NCI-H187 treated with DMSO at 0.1 percent for 48 hours (cell line): ENCODE measurements around the gene CFHR5.
"Not testable (repeated sequence)": the region's sequence is repeated elsewhere in the genome, so short reads cannot be mapped to it uniquely, and the experiment has no call there.

Experiments
- DNase-seq: peaks from one replicate; lab custom pipeline; 2025; lab: John Stamatoyannopoulos, UW

Gene CFHR5

DNA sequence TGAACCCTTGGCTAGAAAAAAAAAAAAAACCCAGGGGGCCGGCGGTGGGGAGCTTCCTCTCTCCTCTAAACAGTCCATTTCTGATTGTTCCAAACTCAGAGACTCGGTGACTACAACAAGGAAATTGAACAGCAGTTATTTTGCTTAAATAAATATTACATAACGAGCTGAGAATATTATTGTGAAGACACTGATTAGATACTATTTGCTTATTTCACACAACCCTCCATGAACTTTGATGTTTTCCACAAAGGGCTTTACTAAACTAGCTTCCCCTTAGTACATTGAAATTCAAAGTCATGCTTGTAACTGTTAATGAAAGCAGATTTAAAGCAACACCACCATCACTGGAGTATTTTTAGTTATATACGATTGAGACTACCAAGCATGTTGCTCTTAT lies at the start of gene CFHR5:
Gene CFHR5 (plus strand): TSS at position 279 of the 400 bp plus-strand sequence. CDS start 109 bp downstream, at position 388.
- no peak for DNase-seq

DNA sequence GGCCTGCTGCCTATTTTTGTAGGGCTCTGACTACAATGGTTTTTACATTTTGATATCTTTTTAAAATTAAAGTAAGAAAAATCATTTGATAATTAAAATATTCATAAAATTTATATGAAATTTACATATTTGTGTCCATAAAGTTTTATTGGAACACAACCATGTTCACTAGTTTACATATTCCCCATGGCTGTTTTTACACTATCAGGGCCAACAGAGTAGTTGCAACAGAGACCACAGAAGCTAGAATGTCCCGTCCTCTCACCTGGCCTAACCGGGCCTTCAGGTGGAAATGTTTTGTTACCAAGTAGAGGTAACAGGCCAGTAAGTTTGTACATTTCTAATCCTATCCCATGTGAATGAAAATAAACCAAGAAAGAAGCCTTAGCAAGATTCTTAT lies 44.5 kb upstream of the CFHR5 start:
- not testable (repeated sequence) for DNase-seq

DNA sequence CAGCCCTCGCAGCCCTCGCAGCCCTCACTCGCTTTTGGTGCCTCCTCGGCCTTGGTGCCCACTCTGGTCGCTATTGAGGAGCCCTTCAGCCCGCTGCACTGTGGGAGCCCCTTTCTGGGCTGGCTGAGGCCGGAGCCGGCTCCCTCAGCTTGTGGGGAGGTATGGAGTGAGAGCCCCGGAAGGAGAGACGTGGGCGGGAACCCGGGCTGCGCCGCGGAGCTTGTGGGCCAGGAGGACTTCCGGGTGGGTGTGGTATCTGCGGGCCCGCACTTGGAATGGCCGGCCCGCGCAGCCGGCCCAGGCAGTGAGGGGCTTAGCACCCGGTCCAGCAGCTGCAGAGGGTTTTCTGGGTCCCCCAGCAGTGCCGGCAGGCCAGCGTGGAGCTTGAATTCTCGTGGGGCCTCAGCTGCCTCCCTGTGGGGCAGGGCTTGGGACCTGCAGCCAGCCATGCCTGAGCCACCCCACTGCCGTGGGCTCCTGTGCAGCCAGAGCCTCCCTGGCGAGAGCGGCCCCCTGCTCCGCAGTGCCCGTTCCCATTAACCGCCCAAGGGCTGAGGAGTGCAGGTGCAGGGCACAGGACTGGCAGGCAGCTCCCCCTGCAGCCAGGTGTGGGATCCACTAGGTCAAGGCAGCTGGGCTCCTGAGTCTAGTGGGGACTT lies 43.7 kb upstream of the CFHR5 start:
- no peak for DNase-seq

DNA sequence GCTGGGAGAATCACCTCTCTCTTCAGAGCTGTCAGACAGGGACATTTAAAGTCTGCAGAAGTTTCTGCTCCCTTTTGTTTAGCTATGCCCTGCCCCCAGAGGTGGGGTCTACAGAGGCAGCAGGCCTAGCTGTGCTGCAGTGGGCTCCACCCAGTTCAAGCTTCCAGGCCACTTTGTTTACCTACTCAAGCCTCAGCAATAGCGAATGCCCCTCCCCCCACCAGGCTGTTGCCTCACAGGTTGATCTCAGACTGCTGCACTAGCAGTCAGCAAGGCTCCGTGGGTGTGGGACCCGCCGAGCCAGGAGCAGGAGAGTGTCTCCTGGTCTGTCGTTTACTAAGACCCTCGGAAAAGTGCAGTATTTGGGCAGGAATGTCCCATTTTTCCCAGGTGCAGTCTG lies 35.9 kb upstream of the CFHR5 start:
- not testable (repeated sequence) for DNase-seq

DNA sequence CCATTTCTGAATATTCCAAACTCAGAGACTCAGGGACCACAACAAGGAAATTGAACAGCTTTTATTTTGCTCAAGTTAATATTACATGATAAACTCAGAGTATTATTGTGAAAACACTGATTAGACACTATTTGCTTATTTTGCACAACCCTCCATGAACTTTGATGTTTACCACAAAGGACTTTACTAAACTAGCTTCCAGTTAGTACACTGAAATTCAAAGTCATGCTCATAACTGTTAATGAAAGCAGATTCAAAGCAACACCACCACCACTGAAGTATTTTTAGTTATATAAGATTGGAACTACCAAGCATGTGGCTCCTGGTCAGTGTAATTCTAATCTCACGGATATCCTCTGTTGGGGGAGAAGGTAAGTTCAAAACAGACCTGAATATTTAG lies 33.8 kb upstream of the CFHR5 start, which contains the start of gene CFHR2:
Gene CFHR2 (plus strand): TSS at position 171 of the 400 bp plus-strand sequence. CDS start 143 bp downstream, at position 314.
- not testable (repeated sequence) for DNase-seq

DNA sequence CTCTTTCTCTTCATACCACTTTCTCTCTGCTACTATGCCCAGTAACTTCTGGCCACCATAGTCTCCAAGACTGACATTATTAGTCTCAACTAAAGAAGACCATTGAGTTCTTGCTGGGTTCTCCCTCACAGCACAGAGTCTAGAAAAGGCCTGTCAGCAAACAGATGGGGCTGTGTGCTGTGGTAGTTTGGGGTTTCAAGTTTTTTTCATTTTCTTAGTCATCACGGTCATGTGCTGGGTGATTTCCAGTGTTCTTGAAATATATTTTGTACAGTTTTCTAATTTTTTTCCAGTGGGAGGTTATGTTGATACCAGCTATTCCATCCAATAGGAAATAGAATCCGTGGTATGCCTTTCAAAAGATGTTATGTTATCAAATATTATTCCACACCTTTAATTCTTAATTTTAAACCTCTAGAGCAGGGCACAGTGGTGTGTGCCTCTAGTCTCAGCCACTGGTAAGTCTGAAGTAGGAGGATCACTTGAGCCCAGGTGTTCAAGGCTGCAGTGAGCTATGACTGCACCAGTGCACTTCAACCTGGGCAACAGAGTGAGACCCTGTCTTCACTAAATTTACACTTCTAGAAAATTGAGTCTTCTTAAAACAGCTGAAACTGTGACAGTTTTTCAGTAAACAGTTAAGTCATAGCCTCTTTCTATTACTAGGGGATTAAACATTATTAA lies 25.5 kb upstream of the CFHR5 start:
- no peak for DNase-seq

DNA sequence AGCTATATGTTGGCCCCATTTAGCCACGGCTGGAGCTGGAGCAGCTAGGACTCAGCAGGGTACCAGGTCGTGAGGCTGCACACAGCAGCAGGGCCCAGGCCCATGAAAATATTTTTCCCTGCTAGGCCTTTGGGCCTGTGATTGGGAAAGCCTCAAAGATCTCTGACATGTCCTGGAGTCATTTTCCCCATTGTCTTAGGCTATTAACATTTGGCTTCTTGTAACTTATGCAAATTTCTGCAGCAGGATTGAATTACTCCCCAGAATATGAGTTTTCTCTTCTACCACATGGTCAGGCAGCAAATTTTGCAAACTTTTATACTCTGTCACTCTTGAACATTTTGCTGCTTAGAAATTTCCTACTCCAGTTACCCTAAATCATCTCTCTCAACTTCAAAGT lies 22.6 kb upstream of the CFHR5 start:
- DNase-seq: no peak

DNA sequence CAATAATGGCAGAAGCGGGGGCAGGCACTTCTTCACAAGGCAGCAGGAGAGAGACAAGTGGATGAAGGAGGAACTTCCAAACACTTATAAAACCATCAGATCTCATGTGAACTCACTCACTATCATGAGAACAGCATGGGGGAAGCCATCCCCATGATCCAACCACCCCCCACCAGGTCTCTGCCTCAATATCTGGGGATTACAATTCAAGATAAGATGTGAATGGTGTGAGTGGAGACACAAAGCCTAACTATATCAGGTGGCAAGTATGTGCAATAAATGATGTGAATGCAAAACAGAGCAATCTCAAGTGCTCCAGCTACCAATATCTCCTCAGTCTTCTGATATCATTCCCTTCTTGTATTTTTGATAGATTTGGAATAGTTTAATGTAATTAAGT lies 21.4 kb upstream of the CFHR5 start:
- no peak for DNase-seq

DNA sequence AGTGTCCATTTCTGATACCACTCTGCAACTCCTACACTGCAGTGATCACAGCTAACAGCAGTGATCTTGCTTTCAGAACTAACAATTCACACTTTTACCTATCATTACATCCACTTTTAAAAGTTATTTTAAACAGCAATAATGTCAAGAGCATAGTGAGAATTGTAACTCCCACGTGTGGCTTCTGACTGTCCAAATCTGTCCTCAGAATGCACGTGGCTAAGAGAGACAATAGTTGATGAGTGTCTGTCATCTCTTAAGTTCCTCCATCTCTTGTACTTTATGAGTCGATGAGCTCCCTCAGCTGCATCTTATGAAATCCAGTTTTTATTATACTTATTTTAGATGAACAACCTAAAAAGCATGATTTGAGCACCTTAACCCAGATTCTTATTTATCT lies 16.5 kb upstream of the CFHR5 start:
- DNase-seq: no peak

DNA sequence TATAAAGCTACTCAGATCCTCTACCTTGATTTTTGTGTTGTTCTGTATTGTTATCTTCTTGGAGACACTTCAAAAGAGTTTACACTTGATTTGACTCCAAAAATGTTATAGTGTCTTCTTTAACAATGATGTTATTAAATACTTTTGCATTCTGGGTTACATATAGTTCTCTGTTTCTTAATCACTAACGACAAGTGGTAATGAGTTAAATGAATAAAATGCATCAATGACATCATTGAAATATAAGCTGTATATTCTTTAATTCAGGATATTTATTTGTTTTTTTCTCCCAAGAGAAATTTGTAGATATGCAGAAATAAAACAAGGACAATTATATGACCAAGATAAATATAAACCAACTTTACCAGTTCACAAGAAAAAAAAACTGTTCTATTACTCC lies 7.2 kb upstream of the CFHR5 start:
- DNase-seq: no peak

DNA sequence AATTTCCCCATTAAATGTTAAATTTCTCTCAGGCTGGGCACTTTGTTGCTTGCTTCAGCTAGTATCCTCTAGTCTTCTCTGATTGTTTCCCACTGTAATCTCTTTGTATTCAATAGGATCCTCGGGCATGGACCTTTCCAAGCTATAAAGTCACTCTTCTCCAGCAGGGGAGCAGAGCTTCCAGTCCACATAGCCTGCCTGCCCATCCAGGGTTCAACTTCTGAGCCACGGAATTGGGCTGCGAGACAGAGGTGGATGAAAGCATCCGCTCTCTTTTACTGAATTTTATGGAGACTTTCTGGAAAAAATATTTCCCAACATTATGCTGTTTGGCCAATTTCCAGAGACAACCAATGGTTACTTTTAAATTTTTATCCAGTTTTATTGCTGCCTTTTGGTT lies 1.1 kb upstream of the CFHR5 start:
- no peak for DNase-seq

DNA sequence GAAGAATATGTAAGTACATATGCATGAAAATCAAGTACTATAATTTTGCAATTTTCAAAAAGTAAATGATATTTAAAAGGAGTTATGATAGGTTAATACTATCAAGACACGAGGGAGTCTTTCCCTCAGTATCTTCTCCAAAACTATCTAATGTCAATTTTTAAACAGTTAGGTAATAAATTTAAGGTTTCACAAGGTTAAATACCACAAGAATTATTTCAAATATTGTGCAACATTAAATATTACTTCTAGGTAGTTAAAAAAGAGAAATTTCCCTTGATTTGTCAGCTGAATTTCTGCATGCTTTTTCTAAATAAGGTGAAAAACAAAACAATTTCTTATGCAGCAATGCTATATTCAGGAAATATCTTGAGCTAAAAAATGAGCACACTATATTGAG lies 3.5 kb downstream of the CFHR5 start:
- no peak for DNase-seq

DNA sequence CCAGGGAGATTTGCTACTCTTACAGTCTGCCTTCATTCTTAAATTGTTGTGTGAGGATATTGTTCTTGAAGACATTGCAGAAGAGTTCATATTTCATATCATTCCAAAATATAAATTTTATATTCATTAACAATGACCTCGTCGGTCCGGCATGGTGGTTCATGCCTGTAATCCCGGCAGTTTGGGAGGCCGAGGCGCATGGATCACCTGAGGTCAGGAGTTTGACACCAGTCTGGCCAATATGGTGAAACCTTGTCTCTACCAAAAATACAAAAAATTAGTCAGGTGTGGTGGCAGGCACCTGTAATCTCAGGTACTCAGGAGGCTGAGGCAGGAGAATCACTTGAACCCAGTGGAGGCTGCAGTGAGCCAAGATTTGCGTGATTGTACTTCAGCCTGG lies 4.9 kb downstream of the CFHR5 start:
- DNase-seq: not testable (repeated sequence)

DNA sequence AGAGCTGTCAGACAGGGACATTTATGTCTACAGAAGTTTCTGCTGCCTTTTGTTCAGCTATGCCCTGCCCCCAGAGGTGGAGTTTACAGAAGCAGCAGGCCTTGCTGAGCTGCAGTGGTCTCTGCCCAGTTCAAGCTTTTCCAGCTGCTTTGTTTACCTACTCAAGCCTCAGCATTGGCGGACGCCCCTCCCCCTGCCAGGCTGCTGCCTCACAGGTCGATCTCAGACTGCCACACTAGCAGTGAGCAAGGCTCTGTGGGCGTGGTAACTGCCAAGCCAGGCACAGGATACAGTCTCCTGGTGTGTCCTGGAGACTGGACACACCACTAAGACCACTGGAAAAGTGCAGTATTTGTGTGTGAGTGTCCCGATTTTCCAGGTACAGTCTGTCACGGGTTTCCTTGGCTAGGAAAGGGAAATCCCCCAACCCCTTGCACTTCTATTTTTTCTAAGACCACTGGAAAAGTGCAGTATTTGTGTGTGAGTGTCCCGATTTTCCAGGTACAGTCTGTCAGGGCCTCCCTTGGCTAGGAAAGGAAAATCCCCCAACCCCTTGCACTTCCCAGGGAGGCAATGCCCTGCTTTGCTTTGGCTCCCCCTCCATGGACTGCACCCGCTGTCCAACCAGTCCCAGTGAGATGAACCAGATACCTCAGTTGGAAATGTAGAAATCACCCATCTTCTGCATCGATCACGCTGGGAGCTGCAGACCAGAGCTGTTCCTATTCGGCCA lies 14.7 kb downstream of the CFHR5 start:
- DNase-seq: peak; percentile 66

DNA sequence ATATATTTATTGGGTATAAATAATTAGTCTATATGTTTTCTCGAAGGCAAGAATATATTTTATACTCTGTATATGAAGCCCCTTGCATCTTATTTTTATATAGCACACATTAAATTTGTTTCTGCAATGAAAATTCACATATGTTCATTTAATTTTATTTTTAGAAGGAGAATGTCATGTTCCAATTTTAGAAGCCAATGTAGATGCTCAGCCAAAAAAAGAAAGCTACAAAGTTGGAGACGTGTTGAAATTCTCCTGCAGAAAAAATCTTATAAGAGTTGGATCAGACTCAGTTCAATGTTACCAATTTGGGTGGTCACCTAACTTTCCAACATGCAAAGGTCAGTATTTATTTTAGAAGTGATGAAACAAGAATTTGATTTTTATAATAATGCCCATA lies 16.6 kb downstream of the CFHR5 start:
- no peak for DNase-seq

DNA sequence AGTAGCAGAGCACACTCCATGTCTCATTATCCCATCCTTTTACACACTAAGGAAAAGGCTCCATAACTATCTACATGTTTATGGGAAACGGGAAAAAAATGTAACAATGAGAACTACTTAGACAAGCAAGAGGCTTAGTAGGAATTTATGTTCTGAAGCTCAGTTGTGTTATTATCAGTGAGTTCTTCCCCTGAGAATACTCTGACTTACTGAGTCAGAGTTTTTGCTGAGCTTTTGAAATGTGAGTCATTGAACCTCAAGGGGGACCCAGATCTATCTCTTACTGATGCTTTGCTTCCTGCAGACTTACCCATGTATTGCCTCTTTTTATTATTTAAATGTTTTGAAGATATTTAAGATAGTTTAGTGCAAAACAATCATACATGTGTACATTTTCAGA lies 20.1 kb downstream of the CFHR5 start:
- DNase-seq: no peak

DNA sequence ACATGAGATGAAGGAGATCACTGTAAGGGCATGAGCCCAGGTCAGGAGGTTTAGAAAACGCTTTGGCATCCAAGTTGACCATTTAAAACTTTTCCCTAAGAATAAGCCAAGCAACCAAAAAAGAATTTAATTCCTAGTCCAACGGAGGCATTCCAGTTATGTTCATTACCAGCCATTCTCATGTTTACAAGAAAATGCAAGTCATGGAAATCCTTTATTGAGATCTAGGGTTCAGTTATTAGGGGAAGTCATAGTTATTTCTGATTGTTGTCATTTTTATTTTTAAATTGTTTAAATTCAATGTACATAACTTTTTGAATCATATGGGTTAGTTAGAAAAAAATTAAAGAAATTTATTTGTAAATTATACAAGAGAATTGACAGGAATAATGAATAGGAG lies 24.5 kb downstream of the CFHR5 start:
- no peak for DNase-seq

DNA sequence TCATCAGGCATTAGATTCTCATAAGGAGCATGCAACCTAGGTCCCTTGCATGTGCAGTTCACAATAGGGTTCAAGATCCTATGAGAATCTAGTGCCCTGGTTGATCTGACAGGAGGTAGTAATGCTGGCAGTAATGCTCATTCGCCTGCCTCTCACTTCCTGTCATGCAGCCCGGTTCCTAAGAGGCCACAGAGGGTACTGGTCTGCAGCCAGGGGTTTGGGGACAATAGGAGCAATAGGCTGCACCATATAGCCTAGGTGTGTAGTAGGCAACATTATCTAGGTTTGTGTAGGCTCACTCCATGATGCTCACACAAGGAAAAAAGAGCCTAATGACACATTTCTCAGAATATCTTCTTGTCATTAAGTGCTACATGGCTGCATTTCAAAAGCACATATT lies 25.8 kb downstream of the CFHR5 start:
- no peak for DNase-seq

DNA sequence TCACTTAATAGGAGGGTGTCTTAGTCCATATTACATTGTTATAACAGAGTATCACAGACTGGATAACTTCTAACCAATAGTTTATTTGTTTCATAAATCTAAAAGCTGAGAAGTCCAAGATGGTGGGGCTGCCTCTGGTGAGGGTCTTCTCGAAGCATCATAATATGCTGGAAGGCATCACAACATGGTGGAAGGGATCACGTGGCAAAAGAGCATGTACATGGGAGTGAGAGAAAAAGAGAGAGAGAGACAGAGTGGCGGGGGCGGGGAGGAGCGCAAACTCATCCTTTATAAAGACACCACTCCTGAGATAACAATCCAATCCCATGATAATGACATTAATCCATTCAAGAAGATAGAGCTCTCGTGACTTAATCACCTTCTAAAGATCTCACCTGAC lies 31.5 kb downstream of the CFHR5 start:
- no peak for DNase-seq

DNA sequence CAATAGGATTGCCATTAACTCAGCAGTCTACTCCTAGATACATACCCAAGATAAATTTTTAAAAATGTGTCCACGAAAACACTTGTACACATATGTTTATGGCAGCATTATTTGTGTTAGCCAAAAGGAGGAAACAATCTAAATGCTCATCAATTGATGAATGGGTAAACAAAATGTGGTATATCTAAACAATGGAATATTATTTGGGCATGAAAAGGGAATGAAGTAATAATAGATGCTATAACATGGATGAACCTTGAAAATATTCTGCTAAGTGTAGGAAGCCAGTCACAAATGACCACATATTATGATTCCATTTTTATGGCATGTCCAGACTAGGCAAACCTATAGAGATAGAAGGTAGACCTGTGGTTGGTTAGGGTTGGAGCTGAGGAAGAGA lies 34.3 kb downstream of the CFHR5 start:
- no peak for DNase-seq

DNA sequence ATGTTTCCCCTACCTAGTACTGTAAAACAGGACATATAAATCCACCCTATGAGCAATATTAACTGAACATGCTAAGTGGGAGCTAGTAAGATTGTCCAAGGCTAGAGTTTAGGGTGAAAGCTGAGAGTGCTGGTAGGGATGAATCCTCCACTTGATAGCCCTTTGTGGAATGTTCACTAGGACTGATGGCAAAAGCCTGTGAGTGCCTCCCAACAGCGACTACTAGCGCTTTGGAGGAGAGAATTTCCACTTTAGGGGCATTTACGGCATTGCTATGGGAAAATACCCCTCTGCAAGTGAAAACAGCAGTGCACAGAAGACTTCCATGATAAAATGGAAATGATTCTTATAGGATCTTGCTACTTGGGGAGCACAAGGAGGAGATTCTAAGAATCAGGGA lies 35.9 kb downstream of the CFHR5 start:
- no peak for DNase-seq

DNA sequence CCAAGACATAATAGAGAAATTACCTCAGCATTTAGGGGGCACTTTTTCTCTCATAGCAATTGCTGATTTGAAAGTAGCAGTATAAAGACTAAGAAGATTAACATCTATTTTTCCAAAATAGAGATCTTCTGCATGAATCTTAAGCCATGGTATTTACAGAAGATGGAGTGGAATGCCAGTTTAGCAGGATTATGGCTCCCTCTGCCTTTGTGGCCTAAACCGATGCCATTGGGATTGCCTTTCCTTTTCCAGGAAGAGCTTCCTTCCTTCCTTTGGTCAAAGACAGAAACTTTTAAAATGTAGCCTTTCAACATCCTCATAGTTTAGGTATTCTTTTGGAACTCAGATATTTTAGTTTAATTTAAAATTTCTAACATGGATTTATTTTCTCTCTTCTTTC lies 39.4 kb downstream of the CFHR5 start:
- DNase-seq: no peak

DNA sequence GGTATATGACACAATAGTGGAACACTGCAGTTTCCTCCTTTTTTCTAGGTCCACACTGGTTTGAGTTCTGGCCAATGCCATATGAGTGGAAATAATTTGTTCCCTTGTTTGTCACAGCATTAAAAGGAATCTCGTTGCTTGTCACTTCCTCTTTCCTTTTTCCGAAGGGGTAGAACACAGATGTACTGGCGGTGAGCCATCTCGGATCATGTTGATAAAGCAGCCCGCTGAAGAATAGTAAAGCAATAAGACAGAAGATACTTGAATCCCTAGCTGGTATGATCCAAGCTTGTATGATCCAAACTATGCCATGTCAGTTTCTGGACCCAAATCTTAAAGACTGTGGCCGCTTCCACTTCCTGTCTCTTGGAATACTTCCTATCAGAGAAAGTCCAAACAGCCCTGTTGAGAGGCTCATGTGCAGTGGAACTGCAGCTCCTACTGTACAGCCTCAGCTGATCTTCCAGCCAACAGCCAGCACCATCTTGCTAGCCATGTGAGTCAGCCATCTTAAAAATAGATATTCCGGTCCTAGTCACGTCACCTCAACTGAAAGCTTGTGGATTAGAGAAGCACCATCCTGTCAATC lies 40.3 kb downstream of the CFHR5 start:
- DNase-seq: no peak
